Measurements from ENCODE around the gene MAML1. TPM values are rescaled to one million over a fixed set of nuclear protein-coding genes. Genes with fewer than 3 reads are reported as not detected.

MAML1 gene
- total and polyA plus RNA-seq, 10 of the 15 experiments (the other 5 are each of a cell fraction or from before 2014, with no cell fraction given) = 0.42 to 23.9 (median 7.3) TPM

- Histone ChIP-seq H4K20me1 (ENCODE audit: control insufficient read depth, insufficient read depth) (no peaks in the 10 kb centered on the region), H3K4me2 (ENCODE audit: control insufficient read depth, insufficient read depth) (no peak overlapping the region), H3K4me3 (no peak overlapping the region), H2AFZ (ENCODE audit: control insufficient read depth, low read depth, low read length) (no peak overlapping the region), H3K79me2 (ENCODE audit: control insufficient read depth, insufficient read depth, low read length) (no peaks in the 10 kb centered on the region; the same call in 1 of the 2 replicates), H3K27me3 (replicated peaks in 1 of 2; ENCODE audit: control insufficient read depth in 2 of 2, insufficient read depth in 2 of 2, low read length in 1 of 2) (no peaks in the 10 kb centered on the region), H3K27ac (ENCODE audit: control insufficient read depth, insufficient read depth) (no peak overlapping the region), H3K36me3 (ENCODE audit: control insufficient read depth in 2 of 2, insufficient read depth in 2 of 2, low read length in 1 of 2) (peaks cover 0 to 13% of the 10 kb centered on the region in 2 experiments; a peak in 2 of 4 replicates), H3K9ac (ENCODE audit: control insufficient read depth, insufficient read depth, low read length) (no peak overlapping the region), H3K9me3 (replicated peaks; ENCODE audit: control insufficient read depth, insufficient read depth, low read length) (no peaks in the 10 kb centered on the region), H3K4me1 (ENCODE audit: control insufficient read depth, insufficient read depth, low read length) (peaks cover 23% of the 10 kb centered on the region)
- ChIA-PET RAD21 (ENCODE audit: unreplicated experiment) (interaction anchor here (2.2 kb wide), 1 partner anchor 35 kb away, joined by 8 read pairs; no protein-coding TSS in a partner anchor), CTCF (interaction anchor here (0.6 to 2.5 kb wide), 6 partner anchors 8 to 114 kb away, joined by 3 to 16 read pairs (median 4); partner anchors contain the start of gene MRNIP), POLR2A (no interaction called here), SMC1A (ENCODE audit: uncharacterized antibody, unreplicated experiment) (interaction anchor here (1.0 kb wide), 1 partner anchor 20 kb away, joined by 4 read pairs; no protein-coding TSS in a partner anchor)
- no peak for TF ChIP-seq PBX3 (IDR thresholded peaks at IDR 0.05; ENCODE audit: insufficient replicate concordance, low read depth, low read length)
- no peak for TF ChIP-seq SRF (IDR thresholded peaks at IDR 0.05; ENCODE audit: low read depth in 2 of 2, low read length in 2 of 2)
- TF ChIP-seq NKRF (conservative IDR thresholded peaks at IDR 0.05) = no peak
- no peak for TF ChIP-seq ATF2 (IDR thresholded peaks at IDR 0.05; ENCODE audit: low read length)
- TF ChIP-seq USF2 (IDR thresholded peaks at IDR 0.05; ENCODE audit: borderline replicate concordance, low read depth, low read length) = no peak
- TF ChIP-seq BHLHE40 (IDR thresholded peaks at IDR 0.05; ENCODE audit: borderline replicate concordance in 1 of 2, low read depth in 2 of 2, low read length in 1 of 2) = no peak
- TF ChIP-seq SUPT20H (IDR thresholded peaks at IDR 0.05; ENCODE audit: borderline replicate concordance, control insufficient read depth, low read depth, low read length) = no peak
- no peak for TF ChIP-seq EZH2 (IDR thresholded peaks at IDR 0.05; ENCODE audit: borderline replicate concordance, control insufficient read depth, low read depth, low read length)
- no peak for TF ChIP-seq PKNOX1 (IDR thresholded peaks at IDR 0.05)
- no peak for TF ChIP-seq WRNIP1 (IDR thresholded peaks at IDR 0.05; ENCODE audit: borderline replicate concordance, low read depth, low read length)
- no peak for TF ChIP-seq ZBTB33 (IDR thresholded peaks at IDR 0.05)
- TF ChIP-seq ZSCAN29 (IDR thresholded peaks at IDR 0.05) = no peak
- no peak for TF ChIP-seq MEF2B (IDR thresholded peaks at IDR 0.05; ENCODE audit: partially characterized antibody, poor library complexity, severe bottlenecking)
- TF ChIP-seq RCOR1 (conservative IDR thresholded peaks at IDR 0.05; ENCODE audit: low read depth, low read length) = no peak
- WGBS (ENCODE audit: insufficient coverage, insufficient replicate concordance, low lambda C conversion rate, missing lambda C conversion rate) = 95% methylated on average over 30 of the region's 30 CpGs
- DNase-seq (ENCODE audit: low read depth, low spot score) (no peak), ATAC-seq (no peak), FAIRE-seq (no peak)
- BruUV-seq (replicated peaks) = no TSS peak
- intact Hi-C loops (cut with micrococcal nuclease; ENCODE audit: unreplicated experiment) (loop anchor here (5.0 kb wide), 1 partner anchor 35 kb away; no protein-coding TSS in a partner anchor), in situ Hi-C loops (cut with MboI) (loop anchor here (25.0 kb wide), 1 partner anchor 290 kb away; no protein-coding TSS in a partner anchor)
Observed at GRCh38 chr5:179797741-179798140, 65.1 kb downstream of the MAML1 start.
